Ramos (cell line): ENCODE results near the gene TNFRSF19.

Source experiments
- in situ Hi-C: fragments of 300-500 bp; cut with MboI; formaldehyde crosslinking; loops from one replicate; pipeline ENCODE4 v1.14.3; 2022; ENCODE audit warnings: low sequenced_read_pairs; ENCODE audit not compliant: unreplicated experiment

The TNFRSF19 gene

DNA sequence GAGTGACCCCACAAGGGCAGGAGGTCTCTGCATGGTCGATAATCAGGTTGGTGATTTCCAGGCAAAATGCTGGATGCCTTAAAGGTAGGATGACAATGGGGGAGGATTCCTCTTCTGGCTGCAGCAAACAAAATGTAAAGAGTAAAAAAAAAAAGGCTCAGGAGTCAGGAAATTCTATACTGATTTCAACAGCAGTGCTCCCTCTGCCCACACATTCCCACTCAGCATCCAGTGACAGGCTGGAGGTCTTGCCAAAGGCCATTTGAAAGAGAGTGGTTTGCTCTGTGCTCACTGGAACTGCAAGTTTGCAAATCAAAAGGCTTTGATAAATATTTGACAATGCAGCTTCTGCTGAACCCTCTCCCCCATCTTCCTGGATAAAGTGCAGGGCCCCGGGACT is 135.4 kb downstream of the TNFRSF19 start:
- in situ Hi-C loops, result loop anchor here (10.0 kb wide), 1 partner anchor 59 kb away; no protein-coding TSS in a partner anchor

DNA sequence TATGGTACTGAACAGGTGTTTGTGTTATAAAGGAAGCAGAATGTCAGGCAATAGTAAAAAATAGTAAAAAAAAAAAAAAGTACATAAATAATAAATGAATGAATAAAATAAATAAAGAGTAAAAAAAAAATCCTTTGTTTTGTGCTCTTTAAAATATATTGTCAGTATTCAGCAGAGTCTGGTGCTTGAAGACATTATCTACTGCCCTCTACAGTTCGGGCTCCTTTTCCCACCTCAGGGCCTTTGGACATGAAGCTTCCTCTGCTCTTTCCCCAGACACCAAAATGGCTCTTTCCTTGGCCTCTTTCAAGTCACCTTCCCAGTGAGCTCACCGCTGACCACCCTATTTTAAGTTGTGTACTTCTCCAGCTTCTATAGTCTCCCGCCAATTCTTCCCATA is 137.5 kb downstream of the TNFRSF19 start:
- in situ Hi-C loops, result loop anchor here (10.0 kb wide), 1 partner anchor 57 kb away; no protein-coding TSS in a partner anchor

DNA sequence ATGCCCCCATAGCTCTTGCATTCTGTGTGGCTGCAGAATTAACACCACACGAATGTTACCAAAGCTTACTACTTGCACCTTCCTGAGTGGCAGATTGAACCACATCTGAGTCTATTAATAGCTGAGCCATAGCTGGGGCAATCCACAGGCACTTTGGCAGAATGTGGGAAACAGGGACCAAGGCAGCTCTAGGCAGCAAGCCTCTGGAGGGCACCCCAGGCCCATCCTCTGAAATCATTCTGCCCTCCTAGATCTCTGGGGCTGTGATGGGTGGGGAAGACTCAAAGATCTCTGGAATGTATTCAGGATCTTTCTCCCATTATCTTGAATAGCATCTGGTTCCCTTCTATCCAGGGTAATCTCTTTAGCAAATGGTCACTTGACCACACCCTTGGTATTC is 139.3 kb downstream of the TNFRSF19 start:
- in situ Hi-C loops, result loop anchor here (10.0 kb wide), 1 partner anchor 55 kb away; no protein-coding TSS in a partner anchor

DNA sequence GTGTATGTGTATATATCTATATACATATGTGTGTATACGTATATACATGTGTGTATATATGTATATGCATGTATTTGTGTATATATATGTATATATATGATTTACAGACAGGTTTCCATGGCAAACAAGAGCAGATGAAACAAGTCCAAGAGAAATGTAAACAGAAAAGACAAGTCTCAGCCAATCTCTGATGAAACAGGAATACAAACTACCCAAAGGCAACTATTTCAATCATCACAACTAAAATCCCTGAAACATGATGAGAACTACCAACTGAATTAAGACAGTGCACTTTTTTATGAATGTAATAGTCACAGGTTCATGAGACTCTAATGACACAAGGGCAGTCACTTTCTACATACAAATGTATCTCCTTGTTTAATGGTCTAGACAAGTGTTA is 140.2 kb downstream of the TNFRSF19 start:
- in situ Hi-C loops, result no loop called here

DNA sequence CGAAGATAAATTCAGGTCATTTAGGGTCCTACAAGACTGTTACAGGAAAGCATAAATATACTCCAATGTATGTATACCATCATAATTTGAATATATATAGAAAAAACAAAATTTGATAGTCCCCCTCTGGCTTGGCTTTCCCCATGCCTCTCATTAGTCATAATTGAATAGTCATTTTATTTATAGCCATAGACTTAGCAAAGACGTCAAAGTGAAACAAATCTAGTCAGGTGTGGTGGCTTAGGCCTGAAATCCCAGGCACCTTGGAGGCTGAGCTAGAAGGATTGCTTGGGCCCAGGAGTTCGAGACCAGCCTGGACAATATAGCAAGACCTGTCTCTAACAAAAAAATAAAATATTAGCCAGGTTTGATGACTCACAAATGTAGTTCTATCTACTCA is 141.1 kb downstream of the TNFRSF19 start:
- in situ Hi-C loops, result no loop called here

DNA sequence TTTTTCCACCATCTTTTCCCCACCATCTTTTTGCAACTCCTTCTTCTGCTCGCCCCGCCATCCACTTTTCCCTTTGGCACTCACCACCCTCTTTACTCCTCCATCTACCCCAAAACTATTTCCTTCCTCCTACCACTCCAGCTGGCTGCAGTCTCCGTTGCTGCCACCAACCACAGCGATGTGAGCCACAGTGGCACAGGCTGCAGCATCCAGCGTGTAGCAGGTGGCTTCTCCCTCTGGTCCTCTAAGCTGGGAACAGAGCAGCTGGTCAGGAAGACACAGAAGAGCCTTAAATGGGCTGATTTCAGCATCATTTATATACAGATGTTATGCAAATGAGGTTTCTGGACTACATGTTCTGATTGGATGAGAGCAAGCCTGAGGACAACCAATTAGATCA is 144.5 kb downstream of the TNFRSF19 start:
- in situ Hi-C loops, result no loop called here

DNA sequence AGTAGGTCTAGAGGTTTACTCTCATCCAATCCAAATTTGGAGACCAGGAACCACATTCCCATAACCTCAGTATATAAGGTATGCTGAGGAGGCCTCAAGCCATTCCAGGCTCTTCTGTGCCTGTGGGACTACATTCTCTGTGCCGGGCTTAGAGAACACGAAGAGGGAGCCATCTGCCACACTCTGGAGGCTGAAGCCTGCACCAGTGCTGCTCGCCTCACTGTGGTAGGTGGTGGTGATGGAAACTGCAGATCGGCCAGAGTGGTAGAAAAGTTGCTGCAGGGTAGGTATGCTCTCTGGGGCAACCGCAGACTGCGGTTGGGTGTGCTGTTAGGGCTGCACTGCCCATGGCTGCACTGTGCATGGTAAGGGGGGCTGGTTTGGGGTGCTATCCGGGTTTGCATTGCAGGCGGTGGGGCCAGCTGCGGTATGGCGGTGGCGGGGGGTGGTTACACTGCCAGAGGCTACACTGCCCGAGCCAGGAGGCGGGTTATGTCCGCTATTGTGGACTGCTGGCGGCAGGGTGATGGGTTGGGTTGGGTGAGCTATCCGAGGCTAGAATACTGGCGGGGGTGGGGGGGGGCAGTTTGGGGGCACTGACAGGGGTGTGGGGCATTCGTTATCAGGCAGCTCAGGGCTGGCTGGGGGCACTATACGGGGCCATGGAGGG is 145.0 kb downstream of the TNFRSF19 start:
- in situ Hi-C loops, result no loop called here

DNA sequence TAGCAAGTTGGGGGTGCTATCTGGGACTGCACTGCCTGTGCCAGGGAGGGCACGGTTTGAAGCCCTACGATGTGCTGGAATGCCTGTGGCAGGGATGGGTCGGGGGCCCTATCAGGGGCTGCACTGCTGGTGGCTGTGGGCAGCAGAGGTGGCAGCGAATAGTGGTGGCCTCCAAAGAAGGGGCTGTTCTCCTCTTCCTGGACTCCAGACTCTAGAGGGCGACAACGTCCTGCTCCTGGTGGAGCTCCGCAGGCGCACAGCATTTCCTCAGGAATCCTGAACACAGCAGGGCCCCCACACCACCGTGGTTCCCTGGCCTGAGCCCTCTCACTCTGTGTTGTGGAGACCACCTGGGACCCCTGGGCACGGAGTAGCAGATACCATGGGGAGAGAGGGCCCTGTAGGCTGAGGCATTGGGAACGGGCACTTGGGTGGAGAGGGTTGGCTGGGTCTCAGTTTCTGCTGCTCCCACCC is 145.6 kb downstream of the TNFRSF19 start:
- in situ Hi-C loops, result no loop called here

DNA sequence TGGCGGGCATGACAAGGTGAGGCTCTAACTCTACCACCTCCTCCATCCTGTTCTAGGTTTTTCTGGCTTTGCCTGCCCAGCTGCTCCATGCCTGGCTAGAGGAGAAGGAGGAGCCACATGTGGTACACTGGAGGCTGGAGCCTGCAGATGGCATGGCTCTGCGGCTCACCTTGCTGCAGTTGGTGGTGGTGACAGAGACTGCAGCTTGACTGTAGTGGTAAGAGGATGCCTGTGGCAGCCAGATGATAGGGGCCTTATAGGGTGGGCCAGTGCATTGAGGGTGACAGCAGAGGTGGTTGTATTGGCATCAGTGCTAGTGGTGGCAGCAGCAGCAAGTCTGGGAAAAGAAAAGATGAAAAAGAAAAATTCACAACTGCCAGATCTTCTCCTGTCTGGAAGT is 146.2 kb downstream of the TNFRSF19 start:
- in situ Hi-C loops, result no loop called here

DNA sequence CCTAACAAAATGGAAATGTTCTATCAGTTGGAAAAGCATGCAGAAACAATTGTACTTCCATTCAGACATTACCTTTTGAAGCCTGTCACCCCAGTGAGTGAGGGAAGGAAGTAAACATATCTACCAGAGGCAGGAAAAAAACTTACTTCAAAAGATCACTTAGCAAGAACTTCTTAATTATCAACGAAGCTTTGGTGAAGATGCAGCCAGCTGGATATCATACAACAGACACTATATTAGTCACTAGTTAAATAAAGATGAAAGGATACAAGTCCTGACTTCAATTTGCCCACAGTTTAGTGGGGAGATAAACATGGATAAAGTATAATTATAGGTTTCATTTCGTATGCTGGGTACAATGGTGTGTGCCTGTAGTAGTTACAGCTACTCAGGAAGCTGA is 148.8 kb downstream of the TNFRSF19 start:
- in situ Hi-C loops, result no loop called here

DNA sequence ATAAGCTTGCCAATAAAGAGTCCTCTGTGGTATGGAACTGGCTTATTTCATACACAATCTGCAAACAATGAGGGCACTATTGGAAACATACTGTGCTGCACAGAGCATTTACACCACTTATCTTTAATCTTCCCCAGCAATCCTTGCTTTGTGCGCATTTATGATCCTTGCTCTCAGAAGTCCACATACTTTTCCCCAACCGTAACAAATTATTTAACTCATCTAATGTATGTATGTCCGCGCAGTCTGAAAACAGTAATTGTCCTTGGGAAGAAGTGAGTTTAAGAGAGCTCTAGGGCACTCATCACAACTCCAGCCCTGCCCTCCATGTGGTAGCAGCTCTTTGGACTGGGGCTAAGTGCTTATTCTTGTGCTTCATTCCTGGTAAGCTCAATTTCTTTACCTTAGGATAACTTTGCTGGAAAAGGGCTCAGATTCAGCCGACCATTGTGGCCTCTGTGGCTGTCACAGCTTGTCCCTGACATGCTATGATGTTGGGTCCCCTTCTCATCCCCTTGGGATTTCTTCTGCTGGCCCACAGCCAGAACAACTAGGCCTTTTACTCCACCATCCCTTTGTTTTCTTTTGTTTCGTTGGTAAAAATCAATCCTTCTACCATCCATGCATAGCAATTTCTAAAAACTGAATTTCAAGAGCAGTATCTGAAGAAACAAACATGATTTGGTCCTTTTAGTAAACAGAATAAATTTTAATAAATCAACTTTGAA is 152.7 kb downstream of the TNFRSF19 start:
- in situ Hi-C loops, result no loop called here

DNA sequence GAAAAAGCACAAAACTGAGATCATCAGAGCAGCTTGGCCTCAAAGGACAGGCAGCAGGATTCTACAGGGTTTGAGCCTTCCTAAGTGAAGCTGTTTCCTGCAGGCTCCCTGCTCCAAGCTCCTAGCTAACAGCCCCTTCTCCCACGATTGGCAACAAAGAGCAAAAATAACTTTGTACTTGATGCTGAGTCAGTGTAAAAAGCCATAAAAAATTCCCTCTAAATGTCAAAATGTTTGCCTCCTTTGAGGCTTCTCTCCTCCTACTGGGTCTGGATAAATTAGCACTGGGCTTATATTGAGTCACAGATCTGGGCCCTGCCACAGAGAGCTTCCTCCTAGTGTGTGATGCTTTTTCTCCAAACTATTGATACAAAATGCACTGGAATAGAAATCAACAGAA is 153.3 kb downstream of the TNFRSF19 start:
- in situ Hi-C loops, result no loop called here

DNA sequence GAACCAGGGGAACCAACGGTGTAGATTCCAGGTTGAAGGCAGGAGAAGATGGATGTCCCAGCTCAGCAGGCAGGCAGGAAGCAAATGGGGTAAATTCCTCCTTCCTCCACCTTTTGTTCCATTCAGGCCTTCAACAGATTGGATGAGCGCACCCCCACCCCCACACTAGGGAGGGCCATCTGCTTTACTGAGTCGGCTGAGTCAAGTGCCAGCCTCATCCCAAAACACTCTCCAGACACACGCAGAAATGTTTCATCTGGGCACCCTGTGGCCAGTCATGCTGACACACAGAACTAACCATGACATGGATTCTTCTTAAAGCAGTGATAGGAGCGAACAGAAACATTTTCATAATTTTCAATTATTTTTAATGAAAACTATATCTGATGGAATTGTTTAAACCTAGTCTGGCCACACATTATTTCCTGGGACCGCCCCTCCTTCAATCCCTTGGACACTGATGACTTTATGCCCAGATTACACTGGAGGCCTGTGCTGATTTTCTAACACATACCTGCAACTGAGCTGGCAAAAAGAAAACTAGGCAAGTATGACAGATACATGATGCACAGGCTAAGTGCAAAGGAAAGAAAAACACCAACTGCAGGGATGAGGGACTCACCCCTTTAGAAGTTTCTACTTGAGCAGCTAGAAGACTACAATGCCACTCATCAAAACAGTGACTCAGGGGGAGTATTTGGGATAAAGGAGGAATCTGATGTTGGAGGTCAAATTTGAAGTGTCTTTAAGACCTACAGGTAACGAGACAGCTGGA is 154.2 kb downstream of the TNFRSF19 start:
- in situ Hi-C loops, result no loop called here
